GM10248 (cell line): ENCODE measurements around the gene SLIT1.

Experiments
- CTCF ChIA-PET: fragments of 300-600 bp; sonication (Branson Sonifier 250); formaldehyde crosslinking; extraction: SDS; loops from one replicate; lab custom pipeline; 2021; ENCODE audit warnings: antibody characterized with exemption; lab: Yijun Ruan, JAX
- POLR2A ChIA-PET: fragments of 350-650 bp; sonication (Branson Sonifier 250); formaldehyde crosslinking; extraction: SDS; loops from one replicate; lab custom pipeline; 2020; ENCODE audit warnings: antibody characterized with exemption; lab: Yijun Ruan, JAX
- DNase-seq: peaks from one replicate; pipeline ENCODE4 v3.0.0; 2012; ENCODE audit errors: extremely low spot score
- CTCF ChIP-seq: IDR thresholded peaks from 2 replicates; pipeline ENCODE4 v1.5.1; 2012; ENCODE audit warnings: mild to moderate bottlenecking, low read depth; ENCODE audit errors: extremely low read depth, missing control alignments, control extremely low read depth

Gene SLIT1

GRCh38 chr10:97066877-97067555, 118.7 kb downstream of the SLIT1 start:
- TF ChIP-seq CTCF, result no peak
- POLR2A ChIA-PET, result no interaction called here
- CTCF ChIA-PET, result interaction anchor here (1.0 to 3.9 kb wide), 4 partner anchors 14 to 143 kb away, joined by 3 to 22 read pairs (median 6); no protein-coding TSS in a partner anchor
- DNase-seq, result no peak

DNA sequence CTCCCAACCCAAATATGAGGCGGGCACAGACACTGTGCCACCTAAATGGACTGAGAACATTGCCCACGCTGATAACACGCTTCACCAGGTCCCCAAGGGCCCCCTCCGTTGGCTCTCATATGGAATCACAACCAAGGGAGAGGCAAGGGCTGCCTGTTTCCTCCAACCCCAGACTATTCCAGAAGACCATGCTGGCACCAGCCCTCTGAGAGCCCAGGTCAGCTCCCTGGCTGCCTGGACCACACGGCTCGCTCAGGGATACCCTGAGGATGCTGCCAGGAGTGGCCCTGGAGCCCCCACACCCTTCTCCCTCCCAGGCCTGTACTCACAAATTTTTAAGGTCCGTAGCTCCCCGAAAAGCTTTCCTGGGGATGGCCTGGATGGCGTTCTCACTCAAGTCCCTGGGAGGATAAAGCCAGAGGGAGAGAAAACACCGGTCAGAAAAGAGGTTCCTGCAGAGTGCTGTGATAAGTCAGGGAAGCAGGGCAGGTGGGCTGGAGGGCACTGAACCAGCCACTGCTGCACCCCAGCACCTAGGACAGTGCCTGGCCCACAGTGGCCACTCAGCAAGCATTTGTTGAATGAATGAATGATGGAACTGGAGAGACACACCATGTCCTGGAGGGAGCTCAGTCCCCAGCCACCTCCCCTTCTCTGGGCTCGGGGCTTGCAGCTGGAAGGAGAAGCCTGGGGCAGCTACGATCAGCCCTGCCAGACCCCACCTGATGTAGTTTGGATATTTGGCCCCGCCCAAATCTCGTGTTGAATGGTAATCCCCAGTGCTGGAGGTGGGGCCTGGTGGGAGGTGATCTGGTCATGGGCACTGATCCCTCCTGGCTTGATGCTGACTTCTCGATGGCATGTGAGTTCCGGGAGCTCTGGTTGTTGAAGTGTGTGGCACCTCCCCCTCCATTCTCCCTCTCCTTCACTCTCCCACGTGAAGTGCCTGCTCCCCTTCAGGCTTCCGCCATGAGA, 119.8 kb downstream of the SLIT1 start:
- no peak for TF ChIP-seq CTCF
- POLR2A ChIA-PET, result no interaction called here
- no peak for DNase-seq
- CTCF ChIA-PET, result interaction anchor here (0.9 to 3.9 kb wide), 9 partner anchors 9 to 144 kb away, joined by 3 to 22 read pairs (median 3); no protein-coding TSS in a partner anchor

DNA sequence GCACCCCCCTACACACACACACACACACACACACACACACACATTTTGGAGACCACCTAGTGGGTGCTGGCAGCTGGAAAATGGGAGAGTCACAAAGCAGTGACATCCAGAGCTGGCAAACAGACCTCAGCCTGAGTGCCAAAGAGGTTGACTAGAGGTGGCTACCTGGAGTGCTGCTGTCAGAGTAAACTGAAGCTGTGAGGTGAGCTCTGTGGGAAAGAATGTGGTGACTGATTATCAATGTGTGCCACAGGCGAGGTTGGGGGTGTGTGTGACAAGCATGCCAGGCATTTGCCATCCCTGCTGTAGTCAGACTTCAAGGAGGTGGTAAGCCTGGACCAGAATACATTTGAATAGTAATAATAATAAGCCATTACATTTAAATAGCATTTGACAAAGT, 120.6 kb downstream of the SLIT1 start:
- ChIA-PET CTCF (interaction anchor here (0.9 to 3.9 kb wide), 6 partner anchors 16 to 145 kb away, joined by 3 to 22 read pairs (median 3); no protein-coding TSS in a partner anchor), POLR2A (no interaction called here)
- no peak for TF ChIP-seq CTCF
- no peak for DNase-seq

GRCh38 chr10:97063983-97064837, 121.5 kb downstream of the SLIT1 start:
- ChIA-PET CTCF (interaction anchor here (1.2 to 3.9 kb wide), 6 partner anchors 9 to 146 kb away, joined by 3 to 22 read pairs (median 4); no protein-coding TSS in a partner anchor), POLR2A (no interaction called here)
- no peak for TF ChIP-seq CTCF
- DNase-seq, result no peak

DNA sequence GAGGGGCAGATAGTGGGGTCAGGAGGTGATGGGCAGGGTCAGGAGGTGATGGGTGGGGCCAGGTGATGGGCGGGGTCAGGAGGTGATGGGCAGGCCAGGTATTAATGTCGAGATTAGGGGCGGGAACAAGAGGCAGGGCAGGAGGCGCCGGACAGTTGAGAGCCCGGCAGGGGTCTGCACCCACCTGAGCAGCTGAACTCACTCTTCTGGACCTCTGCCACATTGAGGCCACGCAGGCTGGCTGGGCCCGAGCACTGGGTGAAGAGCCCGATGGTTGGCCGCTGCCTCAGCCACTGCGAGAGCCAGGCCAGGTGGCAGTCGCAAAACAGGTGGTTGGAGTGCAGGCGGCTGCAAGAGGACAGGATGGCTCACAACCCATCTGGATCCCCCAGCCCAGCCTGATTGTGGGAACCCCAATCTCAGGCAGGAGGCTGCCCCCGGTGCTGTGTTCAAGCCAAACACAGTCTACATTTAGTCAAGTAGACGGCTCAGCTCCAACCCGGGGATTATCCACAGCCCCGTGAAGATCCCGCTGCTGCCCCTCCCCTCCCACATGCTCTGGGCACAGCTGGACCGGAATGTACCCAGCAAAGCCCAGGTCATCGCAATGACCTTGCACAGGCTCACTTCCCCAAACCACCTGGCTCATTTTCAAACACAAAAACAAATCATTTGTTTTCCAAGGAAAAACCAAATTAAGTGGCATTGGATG, 122.3 kb downstream of the SLIT1 start:
- TF ChIP-seq CTCF, result no peak
- no peak for DNase-seq
- CTCF ChIA-PET, result interaction anchor here (1.2 to 2.1 kb wide), 4 partner anchors 9 to 134 kb away, joined by 3 to 7 read pairs (median 4); no protein-coding TSS in a partner anchor
- POLR2A ChIA-PET, result no interaction called here
